ENCODE measurements around the gene TBC1D21. TPM values are rescaled to one million over a fixed set of nuclear protein-coding genes. Genes with fewer than 3 reads are reported as not detected.
A peak's percentile ranks its signal among the peaks of the same experiment; 100 is the strongest.

TBC1D21 gene, protein sequence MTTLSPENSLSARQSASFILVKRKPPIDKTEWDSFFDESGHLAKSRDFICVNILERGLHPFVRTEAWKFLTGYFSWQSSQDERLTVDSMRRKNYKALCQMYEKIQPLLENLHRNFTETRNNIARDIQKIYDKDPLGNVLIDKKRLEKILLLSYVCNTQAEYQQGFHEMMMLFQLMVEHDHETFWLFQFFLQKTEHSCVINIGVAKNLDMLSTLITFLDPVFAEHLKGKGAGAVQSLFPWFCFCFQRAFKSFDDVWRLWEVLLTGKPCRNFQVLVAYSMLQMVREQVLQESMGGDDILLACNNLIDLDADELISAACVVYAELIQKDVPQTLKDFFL
- total RNA-seq (2014; rRNA removed; shearing (Covaris generic)): not detected in 2 replicates

DNA sequence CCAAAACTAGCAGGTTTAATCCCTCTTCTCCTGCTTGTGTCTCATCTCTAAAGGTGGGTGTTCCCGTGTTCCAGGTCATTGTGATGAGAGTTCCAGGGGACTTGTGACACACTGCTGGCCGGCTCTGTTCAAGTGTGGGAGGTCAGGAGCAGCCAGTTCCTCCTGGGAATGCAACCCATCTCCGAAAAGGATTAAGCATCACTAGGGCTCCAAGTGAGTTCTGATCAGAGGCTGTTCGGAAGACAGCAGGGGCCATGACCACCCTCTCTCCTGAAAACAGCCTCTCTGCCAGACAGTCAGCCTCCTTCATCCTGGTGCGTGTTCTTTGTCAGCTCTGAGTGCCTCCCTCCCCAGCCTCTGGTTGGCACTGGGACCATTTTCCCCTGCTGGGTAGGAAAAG lies at the start of gene TBC1D21:
Gene TBC1D21, plus strand, starts transcription at position 109 of the 400 bp plus-strand sequence. Its CDS starts 146 bp downstream, at position 255.
- Histone ChIP-seq H3K27me3 (ENCODE audit: control insufficient read depth, insufficient read depth, low read length) (no peaks in the 10 kb centered on the region), H3K36me3 (replicated peaks; ENCODE audit: control insufficient read depth, insufficient read depth, low read length) (no peaks in the 10 kb centered on the region), H3K4me3 (ENCODE audit: insufficient read depth, low read depth, low read length) (no peak within 1 kb of the TSS)
- DNase-seq: no peak

DNA sequence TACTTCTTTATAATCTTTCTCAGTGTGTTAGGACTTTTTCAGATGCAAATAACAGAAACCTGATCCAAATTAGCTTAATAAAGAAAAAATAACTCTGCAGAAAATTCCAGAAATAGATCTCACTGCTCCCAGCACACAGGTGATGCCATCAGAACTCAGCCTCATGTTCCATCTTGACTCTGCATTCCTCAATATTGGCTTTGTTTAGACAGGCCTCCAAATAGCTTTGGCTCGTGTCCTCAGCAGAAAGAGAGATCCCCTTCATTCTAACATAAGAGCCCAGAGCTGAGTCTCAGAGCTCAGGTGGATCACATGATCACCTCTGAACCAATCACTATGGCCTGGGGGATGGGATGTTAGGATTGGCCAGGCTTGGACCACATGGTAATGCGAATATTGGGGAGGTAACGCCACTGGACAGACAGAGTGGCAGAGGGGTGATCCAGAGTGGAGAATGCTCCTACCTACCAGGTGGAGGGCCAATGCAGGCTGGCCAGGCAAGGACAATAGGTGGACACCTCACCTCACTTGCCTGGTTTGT lies 46.6 kb upstream of the TBC1D21 start:
- no peaks in the 10 kb centered on the region; the same call in 1 of the 2 replicates for H3K27me3 ChIP-seq (ENCODE audit: control insufficient read depth, insufficient read depth, low read length)
- no peak overlapping the region for H3K4me3 ChIP-seq (ENCODE audit: insufficient read depth, low read depth, low read length)
- no peak for DNase-seq

DNA sequence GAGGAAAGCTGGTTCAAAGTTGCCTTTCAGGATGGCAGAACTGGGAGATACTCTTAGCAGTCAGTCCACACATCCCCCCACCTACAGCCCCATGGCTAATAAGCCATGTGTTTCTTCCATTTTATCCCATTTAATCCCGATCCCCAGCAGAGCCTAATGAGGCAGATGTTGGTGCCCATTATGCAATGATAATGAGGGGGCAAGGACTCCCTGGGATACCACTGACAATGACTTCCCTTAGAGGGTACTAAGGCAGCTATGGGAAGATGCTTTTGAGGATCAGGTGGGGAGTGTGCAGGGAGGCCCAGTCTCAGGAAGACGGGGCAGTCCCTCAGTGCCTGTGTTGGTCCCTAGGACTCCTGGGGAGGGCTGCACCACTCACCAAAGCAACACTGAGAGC lies 43.8 kb upstream of the TBC1D21 start:
- Histone ChIP-seq H3K4me3 (ENCODE audit: insufficient read depth, low read depth, low read length) (no peak overlapping the region), H3K36me3 (replicated peaks; ENCODE audit: control insufficient read depth, insufficient read depth, low read length) (no peaks in the 10 kb centered on the region), H3K27me3 (ENCODE audit: control insufficient read depth, insufficient read depth, low read length) (no peaks in the 10 kb centered on the region)
- no peak for DNase-seq

More for the DNA sequence above, 46.6 kb upstream of the TBC1D21 start:
- no peaks in the 10 kb centered on the region for H3K36me3 ChIP-seq (replicated peaks; ENCODE audit: control insufficient read depth, insufficient read depth, low read length)

DNA sequence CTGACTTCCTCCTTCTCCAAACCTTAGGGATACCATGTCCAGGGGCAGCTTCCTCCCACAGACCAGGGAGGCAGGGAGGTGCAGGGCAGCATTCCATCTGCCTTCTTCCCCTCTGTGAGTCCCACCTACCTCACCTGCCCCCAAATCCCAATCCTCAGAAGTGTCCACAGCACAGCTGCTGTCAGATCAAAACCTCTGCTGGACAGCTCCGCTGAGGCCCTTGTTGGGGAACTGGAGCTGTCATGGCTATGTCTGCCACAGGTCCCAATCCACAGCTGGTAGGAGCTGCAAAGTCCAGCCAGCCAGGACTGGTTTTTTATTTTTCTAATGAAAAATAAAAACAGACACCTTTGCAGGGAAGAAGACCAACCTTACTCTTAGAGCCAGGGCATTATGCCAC lies 40.7 kb upstream of the TBC1D21 start:
- no peak for DNase-seq
- H3K27me3 ChIP-seq (ENCODE audit: control insufficient read depth, insufficient read depth, low read length): no peaks in the 10 kb centered on the region
- H3K36me3 ChIP-seq (replicated peaks; ENCODE audit: control insufficient read depth, insufficient read depth, low read length): no peaks in the 10 kb centered on the region
- H3K4me3 ChIP-seq (ENCODE audit: insufficient read depth, low read depth, low read length): no peak overlapping the region

DNA sequence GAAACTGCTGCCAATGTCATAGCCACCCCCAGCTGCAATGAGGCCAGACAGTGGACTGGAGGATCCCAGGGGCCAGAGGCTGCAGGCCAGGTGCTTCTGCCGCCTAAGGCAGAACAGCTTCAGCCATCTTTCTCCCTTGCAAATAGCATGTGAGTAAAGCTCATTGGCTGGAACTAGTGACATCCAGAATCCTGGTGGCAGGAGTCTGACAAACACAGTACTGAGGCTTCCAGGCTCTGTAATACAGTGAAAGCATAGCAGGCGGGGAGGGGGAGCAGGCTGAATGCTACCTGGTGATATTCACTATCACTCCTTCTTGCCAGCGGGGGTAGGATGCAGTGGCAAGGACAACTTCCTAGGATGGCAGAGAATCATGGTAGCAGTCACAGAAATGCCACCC lies 36.5 kb upstream of the TBC1D21 start:
- DNase-seq: no peak
- Histone ChIP-seq H3K4me3 (ENCODE audit: insufficient read depth, low read depth, low read length) (no peak overlapping the region), H3K36me3 (replicated peaks; ENCODE audit: control insufficient read depth, insufficient read depth, low read length) (no peaks in the 10 kb centered on the region), H3K27me3 (ENCODE audit: control insufficient read depth, insufficient read depth, low read length) (no peaks in the 10 kb centered on the region)

DNA sequence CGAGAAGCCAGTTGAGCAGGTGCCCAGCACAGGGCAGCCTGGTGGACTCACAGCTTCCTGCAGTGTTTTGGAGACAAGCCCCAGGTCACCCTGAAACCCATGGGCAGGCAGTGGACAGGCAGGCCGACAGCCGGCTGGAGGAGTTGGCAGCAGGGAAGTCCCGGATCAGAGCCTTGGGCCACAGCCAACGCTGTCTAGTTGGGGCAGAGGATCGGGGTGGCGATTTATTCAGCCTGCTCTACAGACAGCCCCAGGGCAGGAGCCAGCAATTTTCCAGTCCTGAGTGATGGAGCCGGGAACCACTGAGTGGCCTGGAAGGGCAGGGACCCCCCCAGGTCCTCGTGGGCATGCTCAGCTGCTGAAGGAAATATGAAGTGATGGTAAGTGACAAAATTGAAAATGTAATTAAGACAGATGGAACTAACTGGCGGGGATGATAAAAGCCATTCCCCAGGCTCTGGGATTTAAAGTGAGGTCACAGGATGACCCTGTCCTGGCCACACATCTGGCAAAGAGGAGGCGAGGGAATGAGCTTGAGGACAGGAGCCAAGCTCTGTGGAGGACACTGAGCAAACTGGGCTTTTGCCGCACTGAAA lies 34.4 kb upstream of the TBC1D21 start:
- Histone ChIP-seq H3K27me3 (ENCODE audit: control insufficient read depth, insufficient read depth, low read length) (no peaks in the 10 kb centered on the region), H3K36me3 (replicated peaks; ENCODE audit: control insufficient read depth, insufficient read depth, low read length) (no peaks in the 10 kb centered on the region), H3K4me3 (ENCODE audit: insufficient read depth, low read depth, low read length) (no peak overlapping the region)
- DNase-seq: no peak

DNA sequence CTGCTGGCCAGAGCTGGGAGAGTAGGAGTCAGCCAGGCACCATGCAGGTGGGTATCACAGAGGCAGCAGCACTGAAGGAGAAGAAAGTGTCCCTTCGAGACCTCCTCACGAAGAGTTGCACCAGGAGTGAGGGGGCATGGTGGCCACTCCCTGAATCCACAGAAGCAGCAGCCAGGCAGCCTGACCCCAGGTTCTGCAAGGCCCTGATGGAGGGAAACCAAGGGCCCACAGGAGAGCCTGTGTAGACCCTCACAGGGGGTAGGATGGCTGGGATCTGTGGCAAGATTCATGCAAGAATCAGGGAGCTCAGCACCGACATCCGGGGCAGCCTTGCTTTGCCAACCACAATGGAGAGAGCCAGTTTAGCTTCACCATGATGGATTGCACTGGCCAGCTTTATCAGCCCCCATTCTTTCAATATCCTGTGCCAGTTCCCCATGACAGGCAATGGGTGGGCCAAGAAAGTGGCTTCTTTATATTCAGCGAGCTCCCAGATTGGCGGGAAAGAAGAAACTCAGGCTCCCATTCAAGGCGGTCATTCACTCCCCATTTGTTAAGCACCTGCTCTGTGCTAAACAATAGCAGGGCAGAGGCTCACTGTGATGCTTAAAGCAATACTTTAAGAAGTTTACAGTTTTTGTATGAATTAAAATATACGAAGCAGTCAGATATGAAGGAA lies 33.5 kb upstream of the TBC1D21 start:
- Histone ChIP-seq H3K27me3 (ENCODE audit: control insufficient read depth, insufficient read depth, low read length) (no peaks in the 10 kb centered on the region), H3K4me3 (ENCODE audit: insufficient read depth, low read depth, low read length) (no peak overlapping the region), H3K36me3 (replicated peaks; ENCODE audit: control insufficient read depth, insufficient read depth, low read length) (no peaks in the 10 kb centered on the region)
- DNase-seq: no peak

DNA sequence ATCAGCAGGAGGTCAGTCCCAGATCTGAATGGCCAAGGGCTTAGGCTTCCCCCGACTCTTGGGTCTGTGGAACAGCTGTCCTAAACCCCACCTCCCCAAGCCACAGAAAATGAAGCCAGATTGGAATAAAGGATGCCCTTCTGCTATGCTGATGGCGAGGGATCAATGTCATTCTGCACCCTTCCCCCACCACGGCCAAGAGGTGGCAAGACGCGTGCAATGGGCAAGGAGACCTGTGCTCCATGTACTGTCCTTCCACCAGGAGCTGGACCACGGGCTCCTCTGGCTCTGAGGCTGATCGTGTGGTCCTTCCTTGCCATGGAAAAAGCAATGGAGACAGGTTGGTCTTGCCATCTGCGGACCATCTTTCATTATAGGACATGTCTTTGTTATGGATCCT lies 32.6 kb upstream of the TBC1D21 start:
- DNase-seq: no peak
- H3K4me3 ChIP-seq (ENCODE audit: insufficient read depth, low read depth, low read length): no peak overlapping the region
- H3K36me3 ChIP-seq (replicated peaks; ENCODE audit: control insufficient read depth, insufficient read depth, low read length): no peaks in the 10 kb centered on the region
- no peaks in the 10 kb centered on the region for H3K27me3 ChIP-seq (ENCODE audit: control insufficient read depth, insufficient read depth, low read length)

DNA sequence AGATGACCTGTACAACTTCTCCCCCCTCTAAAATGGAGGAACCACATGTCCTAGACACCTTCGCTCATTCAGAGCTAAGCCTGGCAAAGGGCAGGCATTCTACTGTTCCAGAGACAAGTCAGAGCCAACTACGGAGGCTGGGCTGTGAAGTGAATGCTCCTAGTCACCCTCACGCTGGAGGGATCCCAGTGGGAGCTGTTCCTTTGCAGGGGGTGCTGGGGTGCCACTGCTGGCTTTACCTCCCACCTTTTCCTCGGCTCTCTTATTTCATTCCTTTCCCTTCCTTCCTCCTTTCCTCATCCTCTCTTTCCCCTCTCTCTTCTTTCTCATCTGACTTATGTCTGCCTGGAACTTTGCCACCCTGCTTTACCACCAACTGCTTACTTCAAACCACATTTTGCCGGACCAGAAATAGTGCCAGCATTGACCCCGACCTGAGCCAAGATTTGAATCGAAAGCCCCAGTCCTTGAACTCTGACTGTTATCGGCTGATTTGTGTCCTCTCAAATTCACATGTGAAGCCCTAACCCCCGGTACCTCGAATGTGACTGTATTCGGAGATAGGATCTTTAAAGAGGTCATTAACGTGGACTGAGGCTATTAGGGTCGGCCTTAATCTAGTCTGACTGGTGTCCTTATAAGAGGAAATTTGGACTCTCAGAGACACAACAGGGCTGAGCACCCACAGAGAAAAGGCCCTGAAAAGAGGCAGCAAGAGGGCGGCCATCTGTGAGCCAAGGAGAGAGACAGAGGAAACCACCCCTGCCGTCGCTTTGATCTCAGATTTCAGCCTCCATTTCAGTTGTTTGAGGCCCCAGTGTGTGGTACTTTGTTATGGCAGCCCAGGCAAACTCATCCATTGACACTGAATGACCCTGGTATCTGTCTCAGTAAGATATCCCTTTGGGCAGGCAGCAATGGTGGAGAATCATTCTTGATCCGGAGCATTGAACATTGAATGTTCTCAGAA lies 31.3 kb upstream of the TBC1D21 start:
- DNase-seq: no peak
- H3K27me3 ChIP-seq (ENCODE audit: control insufficient read depth, insufficient read depth, low read length): no peaks in the 10 kb centered on the region
- no peak overlapping the region for H3K4me3 ChIP-seq (ENCODE audit: insufficient read depth, low read depth, low read length)
- no peaks in the 10 kb centered on the region for H3K36me3 ChIP-seq (replicated peaks; ENCODE audit: control insufficient read depth, insufficient read depth, low read length)

DNA sequence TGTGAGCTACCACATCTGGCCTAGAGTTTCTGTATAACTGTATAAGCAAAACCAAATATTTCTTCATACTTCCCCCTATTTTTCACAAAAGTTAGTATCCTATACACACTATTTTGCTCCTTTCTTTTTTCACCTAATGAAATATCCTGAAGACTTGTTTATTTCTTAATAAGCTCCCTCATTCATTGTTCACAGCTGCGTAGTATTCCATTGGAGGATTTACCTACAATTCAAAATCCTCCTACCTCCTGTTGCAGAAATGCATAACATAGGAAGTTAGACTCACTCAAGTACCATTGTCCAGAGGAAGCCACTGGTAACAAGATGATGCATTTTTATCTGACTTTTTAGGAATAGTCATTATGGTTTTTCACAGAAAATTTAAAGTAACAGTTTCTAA lies 29.6 kb upstream of the TBC1D21 start:
- Histone ChIP-seq H3K27me3 (ENCODE audit: control insufficient read depth, insufficient read depth, low read length) (no peaks in the 10 kb centered on the region), H3K36me3 (replicated peaks; ENCODE audit: control insufficient read depth, insufficient read depth, low read length) (no peaks in the 10 kb centered on the region), H3K4me3 (ENCODE audit: insufficient read depth, low read depth, low read length) (no peak overlapping the region)
- no peak for DNase-seq

DNA sequence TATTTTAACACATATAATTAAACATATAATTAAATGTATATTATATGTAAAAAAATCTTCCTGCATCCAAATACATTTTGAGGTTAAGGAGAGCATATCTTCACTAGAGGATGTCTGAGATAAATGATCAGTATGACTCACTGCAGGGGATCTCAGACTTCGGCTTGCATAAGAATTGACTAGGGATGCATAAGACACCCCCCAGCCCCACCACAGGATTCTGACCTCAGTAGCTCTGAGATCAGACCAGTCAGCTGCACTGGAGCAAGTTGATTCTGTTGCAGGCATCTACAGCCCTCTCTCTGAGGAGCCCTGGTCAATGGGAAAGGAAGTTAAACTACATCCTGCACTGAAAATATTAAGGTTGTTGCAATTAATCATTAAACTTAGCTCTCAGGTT lies 29.0 kb upstream of the TBC1D21 start:
- no peak overlapping the region for H3K4me3 ChIP-seq (ENCODE audit: insufficient read depth, low read depth, low read length)
- DNase-seq: peak; percentile 60
- H3K36me3 ChIP-seq (replicated peaks; ENCODE audit: control insufficient read depth, insufficient read depth, low read length): no peaks in the 10 kb centered on the region
- H3K27me3 ChIP-seq (ENCODE audit: control insufficient read depth, insufficient read depth, low read length): no peaks in the 10 kb centered on the region

DNA sequence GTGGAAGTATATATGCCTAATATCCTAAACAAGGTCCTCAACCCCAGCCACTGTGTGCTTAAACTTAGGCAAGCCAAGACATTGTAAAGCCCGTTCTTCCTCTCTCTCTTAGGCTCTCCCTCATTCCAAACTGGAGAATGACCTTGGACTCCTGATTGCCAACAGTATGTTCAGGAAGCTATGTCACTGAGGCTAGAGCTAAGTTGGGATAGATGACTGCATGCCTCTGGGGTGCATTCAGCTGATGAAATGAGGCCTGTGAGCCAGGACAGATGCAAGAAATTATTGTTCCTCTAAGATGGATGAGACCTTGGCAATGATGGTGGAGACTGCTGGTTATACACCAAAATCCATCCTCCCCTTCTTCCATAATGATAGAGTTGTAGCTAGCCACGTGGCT lies 27.9 kb upstream of the TBC1D21 start:
- H3K27me3 ChIP-seq (ENCODE audit: control insufficient read depth, insufficient read depth, low read length): no peaks in the 10 kb centered on the region
- no peak overlapping the region for H3K4me3 ChIP-seq (ENCODE audit: insufficient read depth, low read depth, low read length)
- DNase-seq: no peak
- H3K36me3 ChIP-seq (replicated peaks; ENCODE audit: control insufficient read depth, insufficient read depth, low read length): no peaks in the 10 kb centered on the region

DNA sequence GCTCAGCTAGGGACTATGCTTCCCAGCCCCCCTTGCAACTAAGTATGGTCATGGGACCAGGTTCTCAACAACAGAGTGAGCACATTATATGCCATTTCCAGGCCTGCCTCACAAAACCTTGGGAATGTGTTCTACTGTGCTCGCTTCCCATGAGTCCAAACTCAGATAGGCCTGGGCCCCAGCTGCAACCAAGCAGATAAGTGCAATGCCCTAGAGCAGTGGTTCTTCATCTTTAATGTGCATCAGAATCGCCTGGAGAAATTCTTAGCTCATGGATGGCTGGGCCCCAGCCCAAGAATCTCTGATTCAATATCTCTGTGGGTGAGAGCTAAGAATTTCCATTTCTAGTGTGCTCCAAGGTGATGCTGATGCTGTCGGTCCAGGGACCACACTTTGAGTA lies 27.5 kb upstream of the TBC1D21 start:
- no peak for DNase-seq

DNA sequence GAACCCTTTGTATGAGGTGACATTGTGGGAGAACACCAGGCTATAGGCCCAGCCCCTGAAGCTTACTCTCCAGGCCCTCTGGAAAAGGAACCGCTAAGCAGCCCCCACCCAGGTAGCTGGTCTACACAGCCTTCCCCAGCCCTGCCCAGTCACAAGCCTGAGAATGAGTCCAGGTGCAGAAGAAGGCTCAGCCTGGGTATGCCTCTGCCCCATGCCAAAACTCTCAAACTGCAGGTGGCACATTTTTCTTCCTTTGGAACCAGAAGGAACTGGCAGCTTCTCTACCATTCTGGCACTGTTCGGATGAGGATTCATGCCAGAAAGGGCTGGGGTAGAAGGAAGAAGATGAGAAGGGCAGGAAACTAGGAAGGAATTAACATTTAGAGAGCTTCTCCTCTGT lies 23.7 kb upstream of the TBC1D21 start:
- H3K27me3 ChIP-seq (ENCODE audit: control insufficient read depth, insufficient read depth, low read length): no peaks in the 10 kb centered on the region
- DNase-seq: no peak
- no peak overlapping the region for H3K4me3 ChIP-seq (ENCODE audit: insufficient read depth, low read depth, low read length)
- H3K36me3 ChIP-seq (replicated peaks; ENCODE audit: control insufficient read depth, insufficient read depth, low read length): no peaks in the 10 kb centered on the region

More for the DNA sequence above, 27.5 kb upstream of the TBC1D21 start:
- no peaks in the 10 kb centered on the region for H3K36me3 ChIP-seq (replicated peaks; ENCODE audit: control insufficient read depth, insufficient read depth, low read length)
- no peak overlapping the region for H3K4me3 ChIP-seq (ENCODE audit: insufficient read depth, low read depth, low read length)
- H3K27me3 ChIP-seq (ENCODE audit: control insufficient read depth, insufficient read depth, low read length): no peaks in the 10 kb centered on the region
